RPMI8226 (cell line): ENCODE data around the gene FKBP4.

Experiments
- DNase-seq: peaks from one replicate; pipeline ENCODE4 v3.0.0-alpha.2; 2015

FKBP4 gene

DNA sequence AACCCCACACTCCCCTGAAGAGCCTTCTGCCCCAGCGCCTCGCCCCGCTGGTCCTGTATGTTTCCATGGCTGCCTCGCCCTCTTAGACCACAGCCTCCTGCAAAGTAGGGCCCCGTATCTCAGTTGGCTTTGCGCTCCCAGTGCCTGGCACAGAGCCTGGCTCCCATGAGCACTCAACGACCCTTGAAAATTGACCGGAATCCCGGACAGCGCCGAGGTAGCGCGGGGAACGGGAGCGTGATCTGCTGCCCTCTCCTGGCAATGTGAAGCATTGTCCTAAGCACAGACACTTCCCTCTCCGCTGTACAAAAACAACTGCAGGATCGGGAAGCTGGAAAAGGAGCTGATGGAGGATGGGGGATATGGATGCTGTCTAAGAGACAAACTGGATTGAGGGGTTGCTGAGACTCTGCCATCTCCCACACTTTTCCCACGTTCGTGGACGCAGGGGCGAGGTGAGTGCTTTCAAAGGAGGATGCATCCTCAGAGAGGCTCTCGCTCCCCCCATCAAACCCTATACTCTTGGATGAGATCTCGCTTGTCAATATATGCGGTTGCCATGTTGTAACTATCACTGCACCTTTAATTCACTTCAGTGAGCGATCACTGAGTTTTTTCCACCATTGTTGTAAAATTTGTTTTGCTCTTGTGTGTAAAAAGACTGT, 10.7 kb upstream of the FKBP4 start:
- DNase-seq, result peak; percentile 54

DNA sequence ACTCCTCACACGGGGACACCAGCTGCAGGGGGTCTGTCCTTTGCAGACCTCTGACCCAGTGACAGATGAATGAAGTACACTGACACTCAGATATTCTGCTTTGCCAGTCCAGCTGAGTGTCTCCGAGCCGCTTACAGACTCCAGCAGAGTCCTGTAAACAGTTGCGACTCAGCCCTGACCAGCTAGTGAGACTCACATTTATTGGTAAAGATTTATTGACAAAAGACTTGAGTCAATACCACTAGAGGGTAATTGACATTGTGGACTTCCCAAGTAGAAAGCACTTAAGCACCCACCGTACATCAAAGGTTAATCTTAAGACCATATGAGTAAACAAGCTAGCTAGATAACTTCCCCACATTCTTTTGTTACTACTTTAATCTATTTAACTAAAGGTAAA, 9.8 kb upstream of the FKBP4 start:
- no peak for DNase-seq

DNA sequence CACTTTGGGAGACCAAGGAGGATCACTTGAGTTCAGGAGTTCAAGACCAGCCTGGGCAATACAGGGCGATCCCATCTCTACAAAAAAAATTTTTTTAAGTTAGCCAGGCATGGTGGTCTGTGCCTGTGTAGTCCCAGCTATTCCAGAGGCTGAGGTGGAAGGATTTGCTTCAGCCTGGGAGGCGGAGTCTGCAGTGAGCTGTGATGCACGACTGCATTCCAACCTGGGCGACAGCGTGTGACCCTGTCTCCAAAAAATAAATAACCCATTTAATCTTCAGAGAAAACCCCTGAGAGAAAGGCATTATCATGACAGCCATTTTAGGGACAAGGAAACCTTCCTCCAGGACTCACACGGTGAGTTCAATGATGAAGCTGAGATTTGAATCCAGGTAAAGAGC, 3.7 kb upstream of the FKBP4 start:
- no peak for DNase-seq

GRCh38 chr12:2792671-2793500, 1.9 kb upstream of the FKBP4 start:
- no peak for DNase-seq

- DNase-seq, result no peak
Observed at GRCh38 chr12:2793561-2793960, 1.2 kb upstream of the FKBP4 start.

GRCh38 chr12:2794191-2794735, 507 bp upstream of the FKBP4 start:
- DNase-seq, result no peak

GRCh38 chr12:2795291-2796186, 769 bp downstream of the FKBP4 start:
- peak; percentile 79 for DNase-seq

- no peak for DNase-seq
Observed at GRCh38 chr12:2796187-2796666, 1.5 kb downstream of the FKBP4 start.

GRCh38 chr12:2797721-2798418, 3.1 kb downstream of the FKBP4 start:
- no peak for DNase-seq

DNA sequence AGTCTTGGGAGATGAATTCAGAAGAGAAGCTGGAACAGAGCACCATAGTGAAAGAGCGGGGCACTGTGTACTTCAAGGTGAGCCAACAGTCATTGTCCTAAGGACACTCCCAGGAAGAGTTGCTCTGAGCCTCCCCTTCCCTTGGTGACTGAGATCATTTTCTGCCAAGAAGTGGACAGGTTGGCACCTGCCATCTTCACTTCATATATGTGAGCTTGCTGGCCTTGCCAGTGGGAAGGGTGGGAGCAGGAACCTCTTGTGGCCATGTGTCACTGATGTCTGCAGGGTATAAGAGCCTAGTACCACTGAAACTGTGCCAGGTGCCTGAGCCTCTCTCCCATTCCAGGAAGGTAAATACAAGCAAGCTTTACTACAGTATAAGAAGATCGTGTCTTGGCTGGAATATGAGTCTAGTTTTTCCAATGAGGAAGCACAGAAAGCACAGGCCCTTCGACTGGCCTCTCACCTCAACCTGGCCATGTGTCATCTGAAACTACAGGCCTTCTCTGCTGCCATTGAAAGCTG, 5.3 kb downstream of the FKBP4 start:
- no peak for DNase-seq

GRCh38 chr12:2801044-2801783, 6.4 kb downstream of the FKBP4 start:
- no peak for DNase-seq

- no peak for DNase-seq
Observed at GRCh38 chr12:2803635-2804392, 9.0 kb downstream of the FKBP4 start.

- no peak for DNase-seq
Observed at GRCh38 chr12:2804393-2805142, 9.8 kb downstream of the FKBP4 start.

DNA sequence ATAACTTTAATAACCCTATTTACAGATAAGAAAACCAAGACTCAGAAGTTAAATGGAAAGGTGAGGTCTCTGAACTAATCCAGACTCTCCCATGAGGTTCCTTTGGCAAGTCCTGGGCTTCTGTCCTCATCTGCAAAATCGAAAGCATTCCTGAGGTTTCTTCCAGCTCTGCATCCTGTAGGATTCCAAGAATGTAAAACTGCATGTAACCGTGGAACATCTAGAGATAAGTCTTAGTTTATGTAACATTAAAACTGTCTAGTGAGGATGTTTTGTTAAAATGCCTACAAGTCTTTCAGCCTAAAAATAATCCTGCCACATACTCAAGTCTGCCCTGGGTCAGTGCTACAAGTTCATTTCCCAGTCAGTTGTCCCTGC, 10.4 kb downstream of the FKBP4 start:
- DNase-seq, result no peak

DNA sequence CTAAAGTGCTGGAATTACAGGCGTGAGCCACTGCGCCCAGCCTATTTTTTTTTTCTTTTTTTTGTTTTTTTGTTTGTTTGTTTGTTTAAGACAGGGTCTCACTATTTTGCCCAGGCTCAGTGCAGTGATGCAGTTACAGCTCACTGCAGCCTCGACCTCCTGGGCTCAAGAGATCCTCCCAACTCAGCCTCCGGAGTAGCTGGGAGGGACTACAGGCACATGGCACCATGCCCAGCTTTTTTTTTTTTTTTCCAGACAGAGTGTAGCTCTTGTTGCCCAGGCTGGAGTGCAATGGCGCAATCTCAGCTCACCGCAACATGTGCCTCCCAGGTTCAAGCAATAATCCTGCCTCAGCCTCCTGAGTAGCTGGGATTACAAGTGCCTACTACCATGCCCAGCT, 11.9 kb downstream of the FKBP4 start:
- no peak for DNase-seq

- DNase-seq, result no peak
Observed at GRCh38 chr12:2811801-2812200, 17.0 kb downstream of the FKBP4 start.

GRCh38 chr12:2812290-2813213, 17.8 kb downstream of the FKBP4 start, which contains the start of gene ITFG2:
TSS of gene ITFG2 (plus strand) at chr12:2812668. CDS start at chr12:2812761, 93 bp downstream.
- DNase-seq, result peak; percentile 99
